GM18508 (cell line): Measurements from ENCODE around the gene RAB29.
"Not testable (repeated sequence)": the region's sequence is repeated elsewhere in the genome, so short reads cannot be mapped to it uniquely, and the experiment has no call there.

ENCODE experiments used
- ATAC-seq: cut with Tn5 transposase; IDR thresholded peaks from one replicate; pipeline ENCODE4 v1.9.1; 2021; ENCODE audit warnings: moderate number of reproducible peaks; ENCODE audit not compliant: insufficient read depth, unreplicated experiment

Gene RAB29

GRCh38 chr1:205733438-205734175 is 41.7 kb downstream of the RAB29 start:
- no peak for ATAC-seq

GRCh38 chr1:205729945-205730610 is 45.2 kb downstream of the RAB29 start:
- ATAC-seq: no peak

- no peak for ATAC-seq
These were observed 48.6 kb downstream of the RAB29 start for GRCh38 chr1:205726619-205727125.

DNA sequence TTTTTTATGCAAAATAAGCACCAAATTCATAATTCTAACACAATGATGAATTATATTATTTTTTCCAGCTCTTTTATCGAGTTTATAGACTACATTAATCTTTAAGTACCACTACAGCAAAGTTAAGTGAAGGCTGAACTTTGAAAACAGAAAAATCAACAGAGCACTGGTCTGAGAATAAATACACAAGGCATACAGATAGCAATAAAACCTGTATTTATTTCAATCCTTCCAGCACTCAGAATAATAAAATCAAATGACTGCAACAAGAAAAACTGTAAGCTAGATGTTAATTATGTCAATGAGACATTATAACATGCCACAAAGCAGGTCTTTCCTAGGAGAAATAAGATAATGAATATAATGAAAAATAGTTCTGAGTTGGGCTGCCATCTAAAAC is 49.8 kb downstream of the RAB29 start:
- no peak for ATAC-seq

- ATAC-seq: not testable (repeated sequence)
These were observed 54.5 kb downstream of the RAB29 start for GRCh38 chr1:205720740-205721139.

GRCh38 chr1:205719762-205720161 is 55.5 kb downstream of the RAB29 start:
- no peak for ATAC-seq

GRCh38 chr1:205719015-205719414 is 56.3 kb downstream of the RAB29 start:
- no peak for ATAC-seq
